GM10248 (cell line): Measurements from ENCODE around the gene PHRF1.

ENCODE experiments used
- CTCF ChIA-PET: fragments of 300-600 bp; sonication (Branson Sonifier 250); formaldehyde crosslinking; extraction: SDS; loops from one replicate; lab custom pipeline; 2021; ENCODE audit warnings: antibody characterized with exemption; lab: Yijun Ruan, JAX
- POLR2A ChIA-PET: fragments of 350-650 bp; sonication (Branson Sonifier 250); formaldehyde crosslinking; extraction: SDS; loops from one replicate; lab custom pipeline; 2020; ENCODE audit warnings: antibody characterized with exemption; lab: Yijun Ruan, JAX
- DNase-seq: peaks from one replicate; pipeline ENCODE4 v3.0.0; 2012; ENCODE audit errors: extremely low spot score
- TF ChIP-seq, protein P1 (sequence below): IDR thresholded peaks from 2 replicates; pipeline ENCODE4 v1.5.1; 2012; ENCODE audit warnings: mild to moderate bottlenecking, low read depth; ENCODE audit errors: extremely low read depth, missing control alignments, control extremely low read depth

PHRF1 gene

DNA sequence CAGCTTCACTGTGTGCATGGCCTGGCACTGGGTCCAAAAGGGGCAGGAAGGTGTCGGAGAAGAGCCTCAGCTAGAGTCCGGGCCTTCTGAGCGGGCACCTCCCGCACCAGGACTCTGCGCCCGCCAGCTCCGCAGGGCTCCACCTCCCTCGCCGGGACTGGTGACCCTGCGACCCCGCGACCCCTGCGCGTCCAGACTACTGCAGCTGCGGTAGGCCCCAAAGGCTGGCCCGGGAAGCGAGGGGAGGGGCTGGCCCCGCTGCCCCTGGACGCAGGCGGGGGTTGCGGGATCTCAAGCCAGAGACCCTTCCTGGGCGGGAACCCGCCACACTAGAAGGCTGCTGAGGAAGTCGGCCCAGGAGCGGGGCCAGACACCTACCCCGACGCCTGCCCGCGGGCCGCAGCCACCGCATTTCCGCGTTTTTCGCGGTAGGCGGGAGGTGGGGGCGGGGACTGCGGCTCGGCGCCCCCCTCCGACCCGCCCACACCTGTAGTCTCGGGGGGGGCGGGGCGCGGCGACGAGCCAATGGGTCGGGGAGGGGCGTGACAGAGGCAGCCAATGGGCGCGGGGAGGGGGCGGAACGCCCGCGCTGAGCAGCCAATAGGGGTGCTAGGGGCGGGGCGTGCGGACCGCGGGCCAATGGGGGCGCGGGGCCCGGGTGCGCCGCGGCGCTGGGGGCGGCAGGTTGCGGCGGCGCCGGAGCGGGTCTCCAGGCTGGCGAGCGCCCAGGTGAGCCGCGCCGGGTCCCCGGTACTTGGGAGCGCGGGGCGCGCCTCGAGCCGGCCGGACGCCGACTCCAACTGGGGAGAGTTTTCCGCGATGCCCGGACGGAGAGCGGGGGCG is 15.7 kb upstream of the PHRF1 start, which contains the start of the genes LMNTD2 and RASSF7:
Gene LMNTD2 (minus strand): TSS at position 434 of the 843 bp plus-strand sequence. CDS start 22 bp downstream, at position 412.
Gene RASSF7 (plus strand): TSS at position 666 of the 843 bp plus-strand sequence. CDS start 799 bp downstream, outside the sequence.
- ChIA-PET POLR2A (no interaction called here), CTCF (interaction anchor here (1.2 to 2.1 kb wide), 3 partner anchors 42 to 163 kb away, joined by 3 to 9 read pairs (median 4); no protein-coding TSS in a partner anchor)
- TF ChIP-seq, protein P1, sequence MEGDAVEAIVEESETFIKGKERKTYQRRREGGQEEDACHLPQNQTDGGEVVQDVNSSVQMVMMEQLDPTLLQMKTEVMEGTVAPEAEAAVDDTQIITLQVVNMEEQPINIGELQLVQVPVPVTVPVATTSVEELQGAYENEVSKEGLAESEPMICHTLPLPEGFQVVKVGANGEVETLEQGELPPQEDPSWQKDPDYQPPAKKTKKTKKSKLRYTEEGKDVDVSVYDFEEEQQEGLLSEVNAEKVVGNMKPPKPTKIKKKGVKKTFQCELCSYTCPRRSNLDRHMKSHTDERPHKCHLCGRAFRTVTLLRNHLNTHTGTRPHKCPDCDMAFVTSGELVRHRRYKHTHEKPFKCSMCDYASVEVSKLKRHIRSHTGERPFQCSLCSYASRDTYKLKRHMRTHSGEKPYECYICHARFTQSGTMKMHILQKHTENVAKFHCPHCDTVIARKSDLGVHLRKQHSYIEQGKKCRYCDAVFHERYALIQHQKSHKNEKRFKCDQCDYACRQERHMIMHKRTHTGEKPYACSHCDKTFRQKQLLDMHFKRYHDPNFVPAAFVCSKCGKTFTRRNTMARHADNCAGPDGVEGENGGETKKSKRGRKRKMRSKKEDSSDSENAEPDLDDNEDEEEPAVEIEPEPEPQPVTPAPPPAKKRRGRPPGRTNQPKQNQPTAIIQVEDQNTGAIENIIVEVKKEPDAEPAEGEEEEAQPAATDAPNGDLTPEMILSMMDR = no peak
- DNase-seq = peak; percentile 99

DNA sequence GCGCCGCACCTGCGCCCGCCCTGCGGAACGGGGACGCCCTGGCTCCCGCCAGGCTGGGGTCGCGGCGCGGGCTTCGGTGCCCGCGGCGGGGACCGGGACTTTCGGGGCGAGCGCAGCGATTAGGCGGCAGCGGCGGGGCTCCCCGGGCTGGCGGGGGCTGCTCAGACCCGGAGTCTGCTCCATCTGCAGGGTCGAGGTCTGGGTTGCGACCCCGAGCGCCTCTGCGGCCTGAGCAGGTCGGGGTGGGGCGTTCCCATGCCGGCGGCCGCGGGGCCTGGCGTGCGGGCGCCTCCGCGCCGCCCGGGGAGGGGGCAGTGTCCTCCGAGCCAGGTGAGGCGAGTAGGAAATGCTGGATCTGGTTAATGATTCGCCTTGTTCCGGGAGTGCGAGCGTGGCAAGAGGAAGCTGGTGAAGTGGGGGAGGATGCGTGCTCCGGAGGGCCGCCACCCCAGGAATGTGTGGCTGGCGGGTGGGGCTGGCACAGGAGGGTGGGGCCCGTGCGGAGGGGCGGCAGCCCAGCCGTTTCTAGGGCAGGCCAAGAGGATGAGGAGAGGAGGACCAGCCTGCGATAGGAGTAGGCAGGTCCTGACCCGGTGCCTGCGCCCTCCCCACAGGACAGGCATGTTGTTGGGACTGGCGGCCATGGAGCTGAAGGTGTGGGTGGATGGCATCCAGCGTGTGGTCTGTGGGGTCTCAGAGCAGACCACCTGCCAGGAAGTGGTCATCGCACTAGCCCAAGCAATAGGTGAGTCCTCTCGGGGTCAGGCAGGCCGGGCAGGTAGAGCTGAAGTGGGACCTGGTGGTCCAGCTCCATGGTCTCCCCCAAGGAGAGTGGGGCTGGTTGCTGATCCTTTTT is 14.9 kb upstream of the PHRF1 start:
- DNase-seq = no peak
- TF ChIP-seq, protein P1 = no peak
- ChIA-PET POLR2A (interaction anchor here (2.8 kb wide), 1 partner anchor 15 kb away, joined by 8 read pairs; the partner anchor contains the start of gene PHRF1), CTCF (no interaction called here)

DNA sequence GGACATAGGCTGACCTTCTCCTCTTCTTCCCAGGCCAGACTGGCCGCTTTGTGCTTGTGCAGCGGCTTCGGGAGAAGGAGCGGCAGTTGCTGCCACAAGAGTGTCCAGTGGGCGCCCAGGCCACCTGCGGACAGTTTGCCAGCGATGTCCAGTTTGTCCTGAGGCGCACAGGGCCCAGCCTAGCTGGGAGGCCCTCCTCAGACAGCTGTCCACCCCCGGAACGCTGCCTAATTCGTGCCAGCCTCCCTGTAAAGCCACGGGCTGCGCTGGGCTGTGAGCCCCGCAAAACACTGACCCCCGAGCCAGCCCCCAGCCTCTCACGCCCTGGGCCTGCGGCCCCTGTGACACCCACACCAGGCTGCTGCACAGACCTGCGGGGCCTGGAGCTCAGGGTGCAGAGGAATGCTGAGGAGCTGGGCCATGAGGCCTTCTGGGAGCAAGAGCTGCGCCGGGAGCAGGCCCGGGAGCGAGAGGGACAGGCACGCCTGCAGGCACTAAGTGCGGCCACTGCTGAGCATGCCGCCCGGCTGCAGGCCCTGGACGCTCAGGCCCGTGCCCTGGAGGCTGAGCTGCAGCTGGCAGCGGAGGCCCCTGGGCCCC is 14.1 kb upstream of the PHRF1 start:
- TF ChIP-seq, protein P1 = no peak
- ChIA-PET POLR2A (interaction anchor here (2.8 kb wide), 1 partner anchor 14 kb away, joined by 8 read pairs; the partner anchor contains the start of gene PHRF1), CTCF (no interaction called here)
- no peak for DNase-seq

DNA sequence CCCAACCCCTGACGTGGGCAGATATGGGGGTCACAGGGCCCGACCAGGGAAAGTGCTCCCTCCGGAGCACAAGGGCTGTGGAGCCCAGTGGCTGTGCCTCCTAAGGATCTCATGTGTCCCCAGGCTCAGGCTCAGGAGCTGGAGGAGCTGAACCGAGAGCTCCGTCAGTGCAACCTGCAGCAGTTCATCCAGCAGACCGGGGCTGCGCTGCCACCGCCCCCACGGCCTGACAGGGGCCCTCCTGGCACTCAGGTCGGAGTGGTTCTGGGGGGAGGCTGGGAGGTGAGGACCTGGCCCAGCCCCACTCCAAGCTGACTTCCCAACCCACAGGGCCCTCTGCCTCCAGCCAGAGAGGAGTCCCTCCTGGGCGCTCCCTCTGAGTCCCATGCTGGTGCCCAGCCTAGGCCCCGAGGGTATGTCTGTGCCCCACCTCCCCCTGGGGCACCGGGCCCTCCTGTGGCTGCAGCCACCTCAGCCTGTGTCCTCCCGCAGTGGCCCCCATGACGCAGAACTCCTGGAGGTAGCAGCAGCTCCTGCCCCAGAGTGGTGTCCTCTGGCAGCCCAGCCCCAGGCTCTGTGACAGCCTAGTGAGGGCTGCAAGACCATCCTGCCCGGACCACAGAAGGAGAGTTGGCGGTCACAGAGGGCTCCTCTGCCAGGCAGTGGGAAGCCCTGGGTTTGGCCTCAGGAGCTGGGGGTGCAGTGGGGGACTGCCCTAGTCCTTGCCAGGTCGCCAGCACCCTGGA is 13.0 kb upstream of the PHRF1 start:
- ChIA-PET POLR2A (interaction anchor here (2.8 kb wide), 1 partner anchor 13 kb away, joined by 8 read pairs; the partner anchor contains the start of gene PHRF1), CTCF (interaction anchor here (1.4 kb wide), 1 partner anchor 9 kb away, joined by 6 read pairs; no protein-coding TSS in a partner anchor)
- TF ChIP-seq, protein P1 = no peak
- no peak for DNase-seq

DNA sequence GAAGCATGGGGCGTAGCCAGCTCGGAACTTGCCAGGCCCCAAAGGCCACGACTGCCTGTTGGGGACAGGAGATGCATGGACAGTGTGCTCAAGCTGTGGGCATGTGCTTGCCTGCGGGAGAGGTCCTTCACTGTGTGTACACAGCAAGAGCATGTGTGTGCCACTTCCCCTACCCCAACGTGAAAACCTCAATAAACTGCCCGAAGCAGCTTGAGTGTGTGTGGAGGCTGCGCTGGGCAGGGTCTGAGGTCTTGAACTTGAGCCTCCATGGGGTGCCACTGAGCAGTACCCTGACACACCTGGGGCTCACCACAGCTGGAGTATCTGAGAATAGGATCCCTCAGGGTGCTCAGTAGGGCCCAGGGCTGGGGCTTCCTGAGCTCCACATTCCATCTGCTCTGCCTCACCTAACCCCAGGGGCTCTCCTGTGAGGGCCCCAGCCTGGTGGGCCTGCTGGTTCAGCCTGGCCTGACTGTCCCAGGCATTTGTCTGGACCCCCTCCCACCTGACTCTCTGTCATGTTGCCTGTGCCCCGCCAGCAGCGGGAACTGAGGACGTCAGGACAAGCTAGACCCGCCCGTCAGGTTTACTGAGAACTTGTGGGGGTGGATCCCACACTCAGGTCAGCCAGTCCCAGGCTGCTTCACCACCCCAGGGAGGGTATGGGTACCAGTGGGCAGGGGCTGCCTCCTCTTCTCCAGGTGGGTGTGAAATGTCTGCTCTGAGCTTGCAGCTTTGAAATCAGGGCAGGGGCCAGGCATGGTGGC is 12.3 kb upstream of the PHRF1 start:
- CTCF ChIA-PET = interaction anchor here (0.9 to 5.8 kb wide), 3 partner anchors 8 to 12 kb away, joined by 3 to 36 read pairs (median 6); partner anchors contain the start of gene PHRF1
- DNase-seq = no peak
- POLR2A ChIA-PET = interaction anchor here (0.9 to 2.8 kb wide), 2 partner anchors 12 kb away, joined by 3 to 8 read pairs; partner anchors contain the start of gene PHRF1
- TF ChIP-seq, protein P1 = no peak
